Mesothelial cell of epicardium (in vitro differentiated cells): ENCODE results near the gene SI. TPM values are rescaled to one million over a fixed set of nuclear protein-coding genes. Genes with fewer than 3 reads are reported as not detected.
"Not testable (repeated sequence)": the region's sequence is repeated elsewhere in the genome, so short reads cannot be mapped to it uniquely, and the experiment has no call there.

ENCODE experiments used
- DNase-seq, 2 experiments: peaks; one replicate each; pipeline ENCODE4 v3.0.0; 2021; ENCODE audit warnings: low spot score in 2 of 2; ENCODE audit not compliant: unreplicated experiment in 2 of 2
- H3K27ac Mint-ChIP-seq: 2 replicates; pipeline ENCODE4 v1.8.0; 2021; ENCODE audit warnings: mixed read lengths
- H3K27me3 Mint-ChIP-seq: 2 replicates; pipeline ENCODE4 v1.8.0; 2021; ENCODE audit warnings: low read depth, mixed read lengths
- H3K36me3 Mint-ChIP-seq: 2 replicates; pipeline ENCODE4 v1.8.0; 2021; ENCODE audit warnings: mixed read lengths
- H3K4me1 Mint-ChIP-seq: 2 replicates; pipeline ENCODE4 v1.8.0; 2021; ENCODE audit warnings: mixed read lengths
- H3K4me3 Mint-ChIP-seq: 2 replicates; pipeline ENCODE4 v1.8.0; 2021; ENCODE audit warnings: mild to moderate bottlenecking, moderate library complexity, mixed read lengths
- H3K9me3 Mint-ChIP-seq: 2 replicates; pipeline ENCODE4 v1.8.0; 2021; ENCODE audit warnings: mixed read lengths
- CTCF ChIP-seq: fragments of 200-600 bp; sonication (generic); IDR thresholded peaks from one replicate; pipeline ENCODE4 v1.5.0; 2021; ENCODE audit warnings: antibody characterized with exemption; ENCODE audit not compliant: unreplicated experiment
- total RNA-seq: library from RNA; stranded (reverse); gene quantifications from 3 replicates; pipeline ENCODE4 v1.2.1, GENCODE V29; 2021

The SI gene
- total RNA-seq, 1 donor from 2014 or later, result not detected

- Mint-ChIP-seq H3K9me3 (no peaks in the 10 kb centered on the region), H3K27ac (no peak overlapping the region), H3K27me3 (no peaks in the 10 kb centered on the region), H3K4me3 (no peak overlapping the region), H3K36me3 (no peaks in the 10 kb centered on the region), H3K4me1 (peaks cover 11% of the 10 kb centered on the region)
- no peak for TF ChIP-seq CTCF
- no peak for DNase-seq
Observed at GRCh38 chr3:164962610-164963009, 115.7 kb downstream of the SI start.

- Mint-ChIP-seq H3K27me3 (no peaks in the 10 kb centered on the region), H3K36me3 (no peaks in the 10 kb centered on the region), H3K9me3 (peaks cover 7% of the 10 kb centered on the region), H3K4me1 (peaks cover 3% of the 10 kb centered on the region), H3K4me3 (no peak overlapping the region), H3K27ac (no peak overlapping the region)
- no peak for DNase-seq
- TF ChIP-seq CTCF, result no peak
Observed at GRCh38 chr3:164952966-164953365, 125.3 kb downstream of the SI start.

- H3K27ac Mint-ChIP-seq, DNase-seq, H3K9me3 Mint-ChIP-seq, H3K4me1 Mint-ChIP-seq, H3K36me3 Mint-ChIP-seq, H3K27me3 Mint-ChIP-seq, H3K4me3 Mint-ChIP-seq: not testable (repeated sequence)
Observed at GRCh38 chr3:164951403-164951802, 126.9 kb downstream of the SI start.

GRCh38 chr3:164940745-164941144, 137.6 kb downstream of the SI start:
- TF ChIP-seq CTCF, result no peak
- no peaks in the 10 kb centered on the region for H3K27me3 Mint-ChIP-seq
- peaks cover 2% of the 10 kb centered on the region for H3K36me3 Mint-ChIP-seq
- H3K4me3 Mint-ChIP-seq, result no peak overlapping the region
- H3K27ac Mint-ChIP-seq, result no peak overlapping the region
- peaks cover 12% of the 10 kb centered on the region for H3K9me3 Mint-ChIP-seq
- DNase-seq, result no peak
- no peaks in the 10 kb centered on the region for H3K4me1 Mint-ChIP-seq

- H3K27ac Mint-ChIP-seq, result no peak overlapping the region
- H3K4me3 Mint-ChIP-seq, result no peak overlapping the region
- peaks cover 8% of the 10 kb centered on the region for H3K9me3 Mint-ChIP-seq
- H3K36me3 Mint-ChIP-seq, result no peaks in the 10 kb centered on the region
- DNase-seq, result no peak
- TF ChIP-seq CTCF, result no peak
- H3K27me3 Mint-ChIP-seq, result no peaks in the 10 kb centered on the region
- peaks cover 8% of the 10 kb centered on the region for H3K4me1 Mint-ChIP-seq
Observed at GRCh38 chr3:164929642-164930041, 148.7 kb downstream of the SI start.

Other genes starting within 250 kb of the SI start
- gene SLITRK3, start 117.9 kb upstream of the SI start, total RNA-seq, result 0.71 to 0.87 TPM (median 0.81 TPM) in 3 replicates